Ectodermal cell (in vitro differentiated cells): ENCODE measurements around the gene ZNF341.
"Not testable (repeated sequence)": the region's sequence is repeated elsewhere in the genome, so short reads cannot be mapped to it uniquely, and the experiment has no call there.

ENCODE experiments used
- H3K27ac ChIP-seq: 2 replicates; pipeline ENCODE4 v1.7.0; 2013; ENCODE audit warnings: mild to moderate bottlenecking, low read depth, low read length; ENCODE audit not compliant: insufficient read depth, poor library complexity, severe bottlenecking
- H3K27me3 ChIP-seq: 2 replicates; pipeline ENCODE4 v1.7.0; 2013; ENCODE audit warnings: mild to moderate bottlenecking, low read length; ENCODE audit not compliant: insufficient read depth, control insufficient read depth, poor library complexity, severe bottlenecking
- H3K36me3 ChIP-seq: one replicate; pipeline ENCODE4 v1.7.0; 2013; ENCODE audit warnings: low read length; ENCODE audit not compliant: control insufficient read depth, insufficient read depth
- H3K4me1 ChIP-seq: one replicate; pipeline ENCODE4 v1.7.0; 2013; ENCODE audit warnings: low read length; ENCODE audit not compliant: control insufficient read depth, insufficient read depth
- H3K4me3 ChIP-seq: 2 replicates; pipeline ENCODE4 v1.7.0; 2013; ENCODE audit warnings: low read depth, low read length, control low read depth; ENCODE audit not compliant: insufficient read depth
- H3K9me3 ChIP-seq: 2 replicates; pipeline ENCODE4 v1.7.0; 2013; ENCODE audit warnings: mild to moderate bottlenecking, low read length, moderate library complexity; ENCODE audit not compliant: control insufficient read depth
- WGBS, 2 experiments: methylation state at CpG; one replicate each; pipeline ENCODE4 v1.1.7; 2013; ENCODE audit warnings: missing lambda C conversion rate in 2 of 2; 5-methylcytosine and 5-hydroxymethylcytosine counted together

ZNF341 gene

DNA sequence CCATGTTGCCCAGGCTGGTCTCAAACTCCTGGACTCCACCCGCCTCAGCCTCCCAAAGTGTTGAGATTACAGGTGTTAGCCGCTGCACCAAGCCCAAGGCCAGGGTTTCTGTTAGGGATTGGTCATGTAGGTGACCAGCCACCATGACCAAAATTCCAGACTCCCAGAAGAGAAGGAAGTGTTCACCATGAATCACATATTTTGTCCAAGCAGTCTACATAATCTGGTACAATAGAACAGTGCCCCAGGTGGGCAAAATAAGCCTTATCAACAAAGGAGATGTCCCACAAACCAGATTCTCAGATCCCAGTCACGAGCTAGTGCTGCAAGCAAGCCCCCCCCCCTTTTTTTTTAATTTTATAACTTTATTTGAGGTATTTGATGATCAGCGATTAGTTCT, 20.0 kb downstream of the ZNF341 start:
- 88 to 91% methylated on average over 2 to 4 of the region's 4 CpGs for WGBS, 2 experiments

DNA sequence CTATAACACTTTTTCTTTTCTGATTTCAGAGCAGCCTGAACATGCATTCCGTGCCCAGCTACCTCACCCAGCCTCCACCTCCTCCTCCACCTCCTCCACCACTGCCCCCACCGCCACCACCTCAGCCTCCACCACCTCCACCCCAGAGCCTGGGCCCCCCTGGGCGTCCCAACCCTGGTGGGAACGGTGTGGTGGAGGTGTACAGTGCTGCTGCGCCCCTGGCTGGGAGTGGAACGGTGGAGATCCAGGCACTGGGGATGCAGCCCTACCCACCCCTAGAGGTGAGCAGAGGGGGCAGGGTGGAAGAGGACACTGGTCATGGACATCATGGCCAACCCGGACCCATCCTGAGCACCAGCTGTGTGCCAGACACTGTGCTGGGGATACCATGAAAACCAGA, 21.3 kb downstream of the ZNF341 start:
- Histone ChIP-seq H3K27ac (no peak overlapping the region), H3K4me1 (no peaks in the 10 kb centered on the region), H3K27me3 (no peaks in the 10 kb centered on the region), H3K9me3 (no peaks in the 10 kb centered on the region), H3K36me3 (peaks cover 4% of the 10 kb centered on the region), H3K4me3 (no peak overlapping the region)
- 93 to 97% methylated on average over 6 to 7 of the region's 7 CpGs for WGBS, 2 experiments

More for the DNA sequence above, 20.0 kb downstream of the ZNF341 start:
- Histone ChIP-seq H3K27ac (no peak overlapping the region), H3K36me3 (no peaks in the 10 kb centered on the region), H3K9me3 (no peaks in the 10 kb centered on the region), H3K4me3 (no peak overlapping the region), H3K4me1 (no peaks in the 10 kb centered on the region), H3K27me3 (no peaks in the 10 kb centered on the region)

DNA sequence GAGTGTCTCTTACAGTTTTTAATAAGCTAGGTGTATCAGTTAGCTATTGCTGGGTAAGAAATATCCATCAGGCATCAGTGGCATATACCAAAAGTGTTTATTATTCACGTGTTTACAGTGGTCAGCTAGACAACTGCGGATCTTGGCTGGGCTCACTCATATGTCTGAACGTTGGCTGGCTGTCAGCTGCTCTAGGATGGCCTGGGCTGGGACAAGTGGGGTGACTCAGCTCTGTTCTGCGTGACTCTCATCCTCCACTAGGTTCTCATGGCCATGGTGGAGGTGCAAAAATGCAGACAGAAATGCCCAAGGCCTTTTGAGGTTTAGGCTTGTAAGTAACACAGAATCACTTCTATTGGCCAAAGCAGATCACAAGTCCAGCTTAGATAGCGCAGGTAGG, 22.0 kb downstream of the ZNF341 start:
- Histone ChIP-seq H3K4me3 (no peak overlapping the region), H3K27me3 (no peaks in the 10 kb centered on the region), H3K27ac (no peak overlapping the region), H3K9me3 (no peaks in the 10 kb centered on the region), H3K36me3 (peaks cover 4% of the 10 kb centered on the region), H3K4me1 (no peaks in the 10 kb centered on the region)
- WGBS, 2 experiments = 89 to 96% methylated on average over 5 of the region's 5 CpGs

DNA sequence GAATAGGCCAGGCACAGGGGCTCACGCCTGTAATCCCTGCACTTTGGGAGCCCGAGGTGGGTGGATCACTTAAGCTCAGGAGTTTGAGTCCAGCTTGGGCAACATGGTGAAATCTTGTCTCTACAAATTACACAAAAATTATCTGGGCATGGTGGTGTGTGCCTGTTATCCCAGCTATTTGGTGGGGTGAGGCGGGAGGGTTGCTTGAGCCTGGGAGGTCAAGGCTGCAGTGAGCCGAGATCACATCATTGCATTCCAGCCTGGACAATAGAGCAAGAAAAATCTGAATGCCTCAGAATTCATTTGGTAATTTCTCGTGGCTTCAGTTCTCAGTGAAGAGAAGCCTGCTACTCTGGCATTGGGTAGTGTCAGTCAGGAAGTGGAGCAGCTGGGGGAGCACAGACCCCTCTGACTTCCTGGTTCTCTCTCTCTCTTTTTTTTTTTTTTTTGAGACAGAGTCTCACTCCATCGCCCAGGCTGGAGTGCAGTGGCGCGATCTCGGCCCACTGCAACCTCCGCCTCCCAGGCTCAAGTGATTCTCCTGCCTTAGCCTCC, 24.2 kb downstream of the ZNF341 start:
- H3K4me1 ChIP-seq, H3K4me3 ChIP-seq, H3K36me3 ChIP-seq, H3K27ac ChIP-seq, H3K27me3 ChIP-seq, H3K9me3 ChIP-seq: not testable (repeated sequence)
- WGBS, 2 experiments = 85 to 87% methylated on average over 10 of the region's 10 CpGs

DNA sequence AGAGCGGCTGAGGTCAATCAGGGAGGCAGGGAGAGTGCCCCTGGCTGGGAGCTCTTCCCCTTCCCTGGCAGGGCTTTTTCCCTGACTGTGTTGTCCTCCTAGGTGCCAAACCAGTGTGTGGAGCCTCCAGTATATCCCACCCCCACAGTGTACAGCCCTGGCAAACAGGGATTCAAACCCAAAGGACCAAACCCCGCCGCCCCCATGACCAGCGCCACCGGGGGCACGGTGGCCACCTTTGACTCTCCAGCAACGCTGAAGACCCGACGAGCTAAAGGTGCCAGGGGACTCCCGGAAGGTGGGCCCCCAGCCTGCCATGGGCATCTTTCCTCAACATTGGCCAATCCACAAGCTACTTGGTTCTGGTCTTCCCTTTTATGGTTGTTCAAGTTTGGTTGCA, 25.2 kb downstream of the ZNF341 start:
- 96% methylated on average over 10 of the region's 10 CpGs for WGBS, 2 experiments
- no peaks in the 10 kb centered on the region for H3K9me3 ChIP-seq
- no peaks in the 10 kb centered on the region for H3K4me1 ChIP-seq

DNA sequence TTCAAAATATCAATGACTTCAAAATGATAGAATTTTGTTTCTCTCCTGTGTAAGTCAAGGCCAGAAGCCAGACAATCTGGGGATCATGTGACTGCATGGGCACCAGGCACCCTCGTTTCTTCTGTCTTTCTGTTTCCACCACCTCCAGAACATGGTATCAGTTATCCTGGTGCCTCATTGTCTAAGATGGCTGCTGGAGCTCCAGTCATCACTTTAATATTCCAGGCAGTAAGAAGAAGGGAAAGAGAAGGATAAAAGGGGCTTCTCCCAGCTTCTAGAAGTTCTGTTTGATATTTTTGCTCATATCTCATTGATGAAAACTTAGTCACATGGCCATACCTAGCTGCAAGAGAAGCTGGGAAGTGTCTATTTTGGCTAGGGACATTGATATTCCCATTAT, 25.7 kb downstream of the ZNF341 start:
- Histone ChIP-seq H3K27ac (no peak overlapping the region), H3K27me3 (no peaks in the 10 kb centered on the region), H3K4me3 (no peak overlapping the region), H3K4me1 (no peaks in the 10 kb centered on the region), H3K36me3 (peaks cover 4% of the 10 kb centered on the region), H3K9me3 (no peaks in the 10 kb centered on the region)
- 70 to 73% methylated on average over 1 of the region's 1 CpG for WGBS, 2 experiments

More for the DNA sequence above, 25.2 kb downstream of the ZNF341 start:
- H3K27me3 ChIP-seq = no peaks in the 10 kb centered on the region
- peaks cover 4% of the 10 kb centered on the region for H3K36me3 ChIP-seq
- H3K4me3 ChIP-seq = no peak overlapping the region
- no peak overlapping the region for H3K27ac ChIP-seq

DNA sequence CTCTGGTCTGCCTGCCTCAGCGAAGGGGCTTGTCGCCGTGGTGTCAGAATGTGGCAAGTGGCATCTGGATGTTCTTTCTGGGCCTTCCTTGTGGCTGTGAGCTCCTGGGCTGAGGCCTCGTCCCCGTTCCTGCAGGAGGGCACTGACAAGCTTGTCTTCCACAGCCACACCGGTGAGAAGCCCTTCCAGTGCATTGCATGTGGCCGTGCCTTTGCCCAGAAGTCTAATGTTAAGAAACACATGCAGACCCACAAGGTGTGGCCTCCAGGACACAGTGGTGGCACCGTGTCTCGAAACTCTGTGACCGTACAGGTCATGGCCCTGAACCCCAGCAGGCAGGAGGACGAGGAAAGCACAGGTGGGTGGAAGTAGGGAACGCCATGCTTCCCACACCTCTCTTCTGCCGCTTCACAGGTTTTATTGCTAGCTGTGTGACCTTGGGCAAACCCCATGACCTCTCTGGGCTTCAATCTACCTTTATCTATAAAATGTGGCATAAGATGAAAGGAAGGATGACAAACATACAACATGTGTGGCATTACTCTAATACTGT, 30.0 kb downstream of the ZNF341 start:
- no peaks in the 10 kb centered on the region for H3K4me1 ChIP-seq

DNA sequence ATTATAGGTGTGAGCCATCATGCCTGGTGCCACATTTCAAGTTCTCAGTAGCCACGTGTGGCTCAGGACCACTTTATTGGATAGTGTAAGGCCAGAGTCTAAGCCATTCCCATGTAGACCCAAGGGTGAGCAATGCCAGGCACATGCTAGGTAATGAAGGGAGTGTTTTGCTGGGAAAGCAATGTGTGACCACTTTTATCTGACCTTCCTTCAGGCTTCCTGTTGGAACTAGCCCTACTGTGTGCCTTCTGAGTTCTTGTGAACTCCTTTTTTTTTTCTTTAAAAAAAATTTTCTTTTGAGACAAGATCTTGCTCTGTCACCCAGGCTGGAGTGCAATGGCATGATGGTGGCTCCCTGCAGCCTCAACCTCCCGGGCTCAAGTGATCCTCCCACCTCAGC, 33.3 kb downstream of the ZNF341 start:
- no peak overlapping the region for H3K4me3 ChIP-seq
- no peaks in the 10 kb centered on the region for H3K4me1 ChIP-seq
- H3K27me3 ChIP-seq = no peaks in the 10 kb centered on the region
- WGBS, 2 experiments = 85 to 92% methylated on average over 2 of the region's 2 CpGs
- no peak overlapping the region for H3K27ac ChIP-seq
- no peaks in the 10 kb centered on the region for H3K9me3 ChIP-seq
- H3K36me3 ChIP-seq = no peaks in the 10 kb centered on the region

More for the DNA sequence above, 30.0 kb downstream of the ZNF341 start:
- Histone ChIP-seq H3K4me3 (no peak overlapping the region), H3K27me3 (no peaks in the 10 kb centered on the region), H3K27ac (no peak overlapping the region), H3K36me3 (peaks cover 4% of the 10 kb centered on the region), H3K9me3 (no peaks in the 10 kb centered on the region)
- whole genome bisulfite sequencing, 2 experiments = 93 to 95% methylated on average over 13 of the region's 13 CpGs

DNA sequence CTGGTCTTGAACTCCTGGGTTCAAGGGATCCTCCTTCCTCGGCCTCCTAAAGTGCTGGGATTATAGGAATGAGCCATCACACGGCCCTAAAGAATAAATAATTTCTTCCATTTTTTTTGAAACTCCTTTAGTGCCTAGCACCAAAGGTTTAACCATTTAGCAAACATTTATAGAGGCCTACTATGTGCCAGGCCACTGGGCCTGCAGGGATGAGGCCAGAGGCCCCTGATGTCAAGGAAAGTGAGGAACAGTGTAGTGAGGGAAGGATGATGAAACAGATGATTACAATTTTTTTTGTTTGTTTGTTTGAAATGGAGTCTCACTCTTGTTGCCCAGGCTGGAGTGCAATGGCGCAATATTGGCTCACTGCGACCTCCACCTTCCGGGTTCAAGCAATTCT, 33.8 kb downstream of the ZNF341 start:
- no peaks in the 10 kb centered on the region for H3K27me3 ChIP-seq
- no peak overlapping the region for H3K27ac ChIP-seq
- no peaks in the 10 kb centered on the region for H3K9me3 ChIP-seq
- H3K36me3 ChIP-seq = no peaks in the 10 kb centered on the region
- H3K4me3 ChIP-seq = no peak overlapping the region
- WGBS, 2 experiments = 90 to 91% methylated on average over 5 of the region's 5 CpGs
- no peaks in the 10 kb centered on the region for H3K4me1 ChIP-seq

DNA sequence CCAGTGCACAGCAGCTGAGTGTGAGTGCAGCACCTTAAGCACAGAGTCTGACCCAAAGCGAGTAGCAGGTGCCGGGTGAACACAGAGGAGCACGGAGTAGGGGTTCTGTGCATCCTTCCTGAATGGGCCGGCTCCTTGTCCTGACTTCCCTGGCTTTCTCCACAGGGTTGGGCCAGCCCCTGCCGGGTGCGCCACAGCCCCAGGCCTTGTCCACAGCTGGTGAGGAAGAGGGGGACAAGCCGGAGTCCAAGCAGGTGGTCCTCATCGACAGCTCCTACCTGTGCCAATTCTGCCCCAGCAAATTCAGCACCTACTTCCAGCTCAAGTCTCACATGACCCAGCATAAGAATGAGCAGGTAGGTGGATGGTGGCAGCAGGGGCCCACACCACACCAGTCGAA, 34.9 kb downstream of the ZNF341 start:
- Histone ChIP-seq H3K4me3 (no peak overlapping the region), H3K36me3 (no peaks in the 10 kb centered on the region), H3K27ac (no peak overlapping the region), H3K4me1 (no peaks in the 10 kb centered on the region), H3K9me3 (no peaks in the 10 kb centered on the region), H3K27me3 (no peaks in the 10 kb centered on the region)
- 95 to 96% methylated on average over 9 of the region's 9 CpGs for WGBS, 2 experiments

DNA sequence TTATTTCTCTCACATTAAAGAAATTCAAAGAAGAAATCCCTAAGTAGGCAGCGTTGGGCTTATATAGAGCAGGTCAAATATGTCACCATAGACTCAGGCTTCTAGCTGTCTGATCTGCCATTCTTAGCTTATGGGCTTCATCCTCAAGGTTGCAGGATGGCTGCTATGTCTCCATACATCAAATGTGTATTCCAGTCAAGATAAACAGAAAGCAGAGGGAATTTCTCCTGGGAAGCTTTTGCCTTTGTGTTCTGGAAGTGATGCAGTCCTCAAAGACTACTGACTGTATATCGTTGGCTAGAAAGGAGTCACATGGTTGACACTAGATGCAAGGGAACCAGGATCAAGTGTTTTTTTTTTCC, 36.0 kb downstream of the ZNF341 start:
- Histone ChIP-seq H3K4me1 (no peaks in the 10 kb centered on the region), H3K36me3 (no peaks in the 10 kb centered on the region), H3K27me3 (no peaks in the 10 kb centered on the region), H3K4me3 (no peak overlapping the region), H3K27ac (no peak overlapping the region), H3K9me3 (no peaks in the 10 kb centered on the region)
- WGBS, 2 experiments = 94 to 95% methylated on average over 2 of the region's 2 CpGs
